ENCODE data around the gene IRAK2. TPM values are rescaled to one million over a fixed set of nuclear protein-coding genes. Genes with fewer than 3 reads are reported as not detected.
"Not testable (repeated sequence)": the region's sequence is repeated elsewhere in the genome, so short reads cannot be mapped to it uniquely, and the experiment has no call there.

The IRAK2 gene
- total and polyA plus RNA-seq, 5 donors from 2014 or later, result 0.68 to 3.7 (median 2.9) TPM

- Histone ChIP-seq H3K36me3 (ENCODE audit: control insufficient read depth, insufficient read depth, low read length) (peaks cover 54% of the 10 kb centered on the region), H3K4me3 (ENCODE audit: low read depth, low read length) (no peak overlapping the region), H3K27me3 (ENCODE audit: control insufficient read depth, insufficient read depth, low read length) (no peaks in the 10 kb centered on the region), H3K27ac (ENCODE audit: insufficient read depth, low read length, poor library complexity, severe bottlenecking) (no peak overlapping the region), H3K9me3 (ENCODE audit: control insufficient read depth in 2 of 2, low read length in 2 of 2) (no peaks in the 10 kb centered on the region), H3K4me1 (ENCODE audit: control insufficient read depth, insufficient read depth, low read length, poor library complexity, severe bottlenecking) (peaks cover 16% of the 10 kb centered on the region)
- Mint-ChIP-seq H3K4me3 (no peak overlapping the region), H3K27me3 (no peaks in the 10 kb centered on the region), H3K36me3 (peaks cover 32% of the 10 kb centered on the region), H3K4me1 (peaks cover 17 to 55% (median 28%) of the 10 kb centered on the region in 4 donors), H3K27ac (peak overlapping the region; percentile 3 to 26 (median 21)), H3K9me3 (peaks cover 0 to 1% (median 0%) of the 10 kb centered on the region in 7 donors)
- no peak for DNase-seq
- no peak for ATAC-seq (ENCODE audit: low read depth in 2 of 2)
These were observed 42.0 kb upstream of the IRAK2 start for GRCh38 chr3:10122724-10123123.

GRCh38 chr3:10135872-10136271 lies 28.8 kb upstream of the IRAK2 start:
- H3K27ac ChIP-seq (ENCODE audit: insufficient read depth, low read length, poor library complexity, severe bottlenecking); ATAC-seq (ENCODE audit: low read depth in 2 of 2); H3K9me3 Mint-ChIP-seq; DNase-seq; H3K4me3 ChIP-seq (ENCODE audit: low read depth, low read length); H3K9me3 ChIP-seq (ENCODE audit: control insufficient read depth in 2 of 2, low read length in 2 of 2); H3K4me1 Mint-ChIP-seq; H3K4me1 ChIP-seq (ENCODE audit: control insufficient read depth, insufficient read depth, low read length, poor library complexity, severe bottlenecking); H3K4me3 Mint-ChIP-seq; H3K36me3 ChIP-seq (ENCODE audit: control insufficient read depth, insufficient read depth, low read length); H3K27me3 ChIP-seq (ENCODE audit: control insufficient read depth, insufficient read depth, low read length); H3K27me3 Mint-ChIP-seq; H3K36me3 Mint-ChIP-seq; H3K27ac Mint-ChIP-seq: not testable (repeated sequence)

- Mint-ChIP-seq H3K27ac (no peak overlapping the region), H3K4me1 (peaks cover 0 to 6% (median 3%) of the 10 kb centered on the region in 4 donors), H3K9me3 (no peaks in the 10 kb centered on the region), H3K36me3 (no peaks in the 10 kb centered on the region), H3K27me3 (peaks cover 2% of the 10 kb centered on the region), H3K4me3 (no peak overlapping the region)
- Histone ChIP-seq H3K4me3 (ENCODE audit: low read depth, low read length) (no peak overlapping the region), H3K27ac (ENCODE audit: insufficient read depth, low read length, poor library complexity, severe bottlenecking) (no peak overlapping the region), H3K36me3 (ENCODE audit: control insufficient read depth, insufficient read depth, low read length) (no peaks in the 10 kb centered on the region), H3K9me3 (ENCODE audit: control insufficient read depth in 2 of 2, low read length in 2 of 2) (no peaks in the 10 kb centered on the region), H3K27me3 (ENCODE audit: control insufficient read depth, insufficient read depth, low read length) (no peaks in the 10 kb centered on the region), H3K4me1 (ENCODE audit: control insufficient read depth, insufficient read depth, low read length, poor library complexity, severe bottlenecking) (no peaks in the 10 kb centered on the region)
- ATAC-seq (ENCODE audit: low read depth in 2 of 2), result no peak
- no peak for DNase-seq
These were observed 28.2 kb upstream of the IRAK2 start for GRCh38 chr3:10136426-10137005.

- H3K27me3 Mint-ChIP-seq, result peaks cover 5% of the 10 kb centered on the region
- H3K4me3 Mint-ChIP-seq, result no peak overlapping the region
- no peaks in the 10 kb centered on the region for H3K36me3 Mint-ChIP-seq
- ATAC-seq (ENCODE audit: low read depth in 2 of 2) (no peak), DNase-seq (no peak)
- H3K27me3 ChIP-seq (ENCODE audit: control insufficient read depth, insufficient read depth, low read length), result no peaks in the 10 kb centered on the region
- H3K36me3 ChIP-seq (ENCODE audit: control insufficient read depth, insufficient read depth, low read length), result no peaks in the 10 kb centered on the region
- no peaks in the 10 kb centered on the region for H3K9me3 ChIP-seq (ENCODE audit: control insufficient read depth in 2 of 2, low read length in 2 of 2)
- peaks cover 0 to 9% (median 3%) of the 10 kb centered on the region in 4 donors for H3K4me1 Mint-ChIP-seq
- H3K27ac ChIP-seq (ENCODE audit: insufficient read depth, low read length, poor library complexity, severe bottlenecking), result no peak overlapping the region
- H3K9me3 Mint-ChIP-seq, result no peaks in the 10 kb centered on the region
- no peaks in the 10 kb centered on the region for H3K4me1 ChIP-seq (ENCODE audit: control insufficient read depth, insufficient read depth, low read length, poor library complexity, severe bottlenecking)
- no peak overlapping the region for H3K4me3 ChIP-seq (ENCODE audit: low read depth, low read length)
- H3K27ac Mint-ChIP-seq, result no peak overlapping the region
These were observed 27.5 kb upstream of the IRAK2 start for GRCh38 chr3:10137178-10137577.

- DNase-seq, result no peak
- peaks cover 4 to 33% (median 20%) of the 10 kb centered on the region in 4 donors for H3K4me1 Mint-ChIP-seq
- Histone ChIP-seq H3K9me3 (ENCODE audit: control insufficient read depth in 2 of 2, low read length in 2 of 2) (no peaks in the 10 kb centered on the region), H3K4me1 (ENCODE audit: control insufficient read depth, insufficient read depth, low read length, poor library complexity, severe bottlenecking) (peaks cover 22% of the 10 kb centered on the region), H3K36me3 (ENCODE audit: control insufficient read depth, insufficient read depth, low read length) (no peaks in the 10 kb centered on the region), H3K27me3 (ENCODE audit: control insufficient read depth, insufficient read depth, low read length) (no peaks in the 10 kb centered on the region), H3K4me3 (ENCODE audit: low read depth, low read length) (peak overlapping the region; percentile 55), H3K27ac (ENCODE audit: insufficient read depth, low read length, poor library complexity, severe bottlenecking) (peak overlapping the region; percentile 95)
- H3K27me3 Mint-ChIP-seq, result peaks cover 5% of the 10 kb centered on the region
- H3K4me3 Mint-ChIP-seq, result peak overlapping the region; percentile 90 to 99 (median 96)
- peaks cover 0 to 5% (median 0%) of the 10 kb centered on the region in 7 donors for H3K9me3 Mint-ChIP-seq
- H3K27ac Mint-ChIP-seq, result peak overlapping the region; percentile 15 to 95 (median 43)
- H3K36me3 Mint-ChIP-seq, result peaks cover 8% of the 10 kb centered on the region
- ATAC-seq (ENCODE audit: low read depth in 2 of 2), result no peak
These were observed 23.6 kb upstream of the IRAK2 start for GRCh38 chr3:10140996-10141546.

- peak overlapping the region; percentile 91 for H3K4me3 ChIP-seq (ENCODE audit: low read depth, low read length)
- ATAC-seq (ENCODE audit: low read depth in 2 of 2), result no peak
- peaks cover 11% of the 10 kb centered on the region for H3K36me3 ChIP-seq (ENCODE audit: control insufficient read depth, insufficient read depth, low read length)
- Mint-ChIP-seq H3K9me3 (peaks cover 0 to 5% (median 0%) of the 10 kb centered on the region in 7 donors), H3K27me3 (peaks cover 5% of the 10 kb centered on the region), H3K4me3 (peak overlapping the region; percentile 90 to 99 (median 96)), H3K36me3 (peaks cover 13% of the 10 kb centered on the region), H3K27ac (peak overlapping the region; percentile 80 to 95 (median 91)), H3K4me1 (peaks cover 5 to 43% (median 24%) of the 10 kb centered on the region in 4 donors)
- H3K4me1 ChIP-seq (ENCODE audit: control insufficient read depth, insufficient read depth, low read length, poor library complexity, severe bottlenecking), result peaks cover 29% of the 10 kb centered on the region
- H3K27ac ChIP-seq (ENCODE audit: insufficient read depth, low read length, poor library complexity, severe bottlenecking), result peak overlapping the region; percentile 95
- no peaks in the 10 kb centered on the region for H3K27me3 ChIP-seq (ENCODE audit: control insufficient read depth, insufficient read depth, low read length)
- peak in 1 of 3 donors; percentile 31 for DNase-seq
- no peaks in the 10 kb centered on the region for H3K9me3 ChIP-seq (ENCODE audit: control insufficient read depth in 2 of 2, low read length in 2 of 2)
These were observed 21.8 kb upstream of the IRAK2 start for GRCh38 chr3:10142707-10143560.

- DNase-seq (no peak), ATAC-seq (ENCODE audit: low read depth in 2 of 2) (no peak)
- Mint-ChIP-seq H3K36me3 (peaks cover 25% of the 10 kb centered on the region), H3K27me3 (peaks cover 5% of the 10 kb centered on the region), H3K4me1 (peaks cover 5 to 51% (median 31%) of the 10 kb centered on the region in 4 donors), H3K4me3 (peak overlapping the region; percentile 70 to 86 (median 78)), H3K9me3 (peaks cover 0 to 5% (median 0%) of the 10 kb centered on the region in 7 donors), H3K27ac (peak overlapping the region; percentile 56 to 76 (median 68))
- no peaks in the 10 kb centered on the region for H3K27me3 ChIP-seq (ENCODE audit: control insufficient read depth, insufficient read depth, low read length)
- H3K9me3 ChIP-seq (ENCODE audit: control insufficient read depth in 2 of 2, low read length in 2 of 2), result no peaks in the 10 kb centered on the region
- peaks cover 29% of the 10 kb centered on the region for H3K4me1 ChIP-seq (ENCODE audit: control insufficient read depth, insufficient read depth, low read length, poor library complexity, severe bottlenecking)
- H3K36me3 ChIP-seq (ENCODE audit: control insufficient read depth, insufficient read depth, low read length), result peaks cover 33% of the 10 kb centered on the region
- H3K27ac ChIP-seq (ENCODE audit: insufficient read depth, low read length, poor library complexity, severe bottlenecking), result no peak overlapping the region
- H3K4me3 ChIP-seq (ENCODE audit: low read depth, low read length), result peak overlapping the region; percentile 70
These were observed 19.0 kb upstream of the IRAK2 start for GRCh38 chr3:10145685-10146084.

Data from CD4-positive, CD25-positive, alpha-beta regulatory T cell (primary cell).